CD4-positive, alpha-beta T cell treated with Interleukin-6 for 4 hours (primary cell): ENCODE measurements around the gene RBPJ.

Source experiments
- DNase-seq: peaks from one replicate; pipeline ENCODE4 v3.0.0-alpha.2; 2020; ENCODE audit warnings: mixed read lengths

Gene RBPJ

DNA sequence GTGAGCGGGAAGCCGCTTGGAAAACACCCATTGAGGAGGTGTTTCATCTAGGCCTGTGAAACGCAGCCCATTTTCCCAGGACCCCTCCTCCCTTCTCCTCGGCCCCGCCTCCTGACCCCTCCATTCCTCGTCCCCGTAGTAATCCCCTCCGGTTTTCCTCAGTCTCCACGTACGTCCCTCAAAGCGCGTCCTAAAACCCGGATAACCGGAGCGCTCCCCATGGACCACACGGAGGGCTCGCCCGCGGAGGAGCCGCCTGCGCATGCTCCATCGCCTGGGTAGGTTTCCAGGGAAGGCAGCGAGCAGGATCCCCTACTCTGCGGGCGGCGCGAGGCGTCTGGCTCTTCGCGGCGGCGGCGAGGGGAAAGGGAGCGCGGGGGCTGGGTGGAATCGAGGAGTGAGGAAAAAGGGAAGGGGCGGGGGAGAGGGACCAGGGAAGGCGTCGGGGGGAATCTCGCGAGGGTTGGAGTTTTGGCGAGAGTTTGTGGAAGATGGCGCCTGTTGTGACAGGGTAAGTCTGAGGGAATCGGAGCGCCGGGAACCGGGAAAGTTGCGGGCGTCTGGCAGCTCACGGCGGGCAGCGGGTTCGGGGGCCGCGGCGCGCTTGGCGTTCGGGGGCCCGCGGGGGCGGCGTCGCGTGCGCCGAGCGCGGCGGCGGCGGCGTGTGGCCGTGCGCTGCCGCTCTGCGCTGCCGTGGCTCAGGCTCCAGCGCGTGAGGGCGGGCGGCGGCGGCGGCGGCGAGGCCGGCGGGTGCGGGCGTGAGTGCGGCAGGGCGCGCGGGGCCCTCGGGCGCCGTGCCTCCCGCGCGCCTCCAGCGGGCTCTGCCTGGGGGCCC, at the start of gene RBPJ:
Gene RBPJ (plus strand): TSS at position 477 of the 835 bp plus-strand sequence. CDS start 15 bp downstream, at position 492.
- DNase-seq, result peak; percentile 84

DNA sequence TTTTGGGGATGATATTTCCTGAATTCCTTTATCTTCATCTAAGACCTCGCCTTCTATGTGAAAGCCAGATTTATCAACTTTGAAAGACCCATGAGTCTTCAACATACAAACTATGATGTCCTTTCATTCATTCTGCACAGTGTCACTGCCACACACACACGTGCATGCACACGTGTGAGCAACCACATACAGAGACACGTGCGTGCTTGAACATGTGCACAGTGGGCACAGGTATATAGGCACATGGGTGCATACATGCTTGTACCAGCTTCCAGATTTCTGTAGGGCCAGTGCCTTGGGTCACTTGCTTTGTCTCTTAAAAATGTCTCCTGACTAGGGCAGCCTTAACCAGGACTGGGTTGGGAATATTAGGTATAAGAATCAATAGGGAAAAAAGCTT, 49.1 kb upstream of the RBPJ start:
- no peak for DNase-seq

DNA sequence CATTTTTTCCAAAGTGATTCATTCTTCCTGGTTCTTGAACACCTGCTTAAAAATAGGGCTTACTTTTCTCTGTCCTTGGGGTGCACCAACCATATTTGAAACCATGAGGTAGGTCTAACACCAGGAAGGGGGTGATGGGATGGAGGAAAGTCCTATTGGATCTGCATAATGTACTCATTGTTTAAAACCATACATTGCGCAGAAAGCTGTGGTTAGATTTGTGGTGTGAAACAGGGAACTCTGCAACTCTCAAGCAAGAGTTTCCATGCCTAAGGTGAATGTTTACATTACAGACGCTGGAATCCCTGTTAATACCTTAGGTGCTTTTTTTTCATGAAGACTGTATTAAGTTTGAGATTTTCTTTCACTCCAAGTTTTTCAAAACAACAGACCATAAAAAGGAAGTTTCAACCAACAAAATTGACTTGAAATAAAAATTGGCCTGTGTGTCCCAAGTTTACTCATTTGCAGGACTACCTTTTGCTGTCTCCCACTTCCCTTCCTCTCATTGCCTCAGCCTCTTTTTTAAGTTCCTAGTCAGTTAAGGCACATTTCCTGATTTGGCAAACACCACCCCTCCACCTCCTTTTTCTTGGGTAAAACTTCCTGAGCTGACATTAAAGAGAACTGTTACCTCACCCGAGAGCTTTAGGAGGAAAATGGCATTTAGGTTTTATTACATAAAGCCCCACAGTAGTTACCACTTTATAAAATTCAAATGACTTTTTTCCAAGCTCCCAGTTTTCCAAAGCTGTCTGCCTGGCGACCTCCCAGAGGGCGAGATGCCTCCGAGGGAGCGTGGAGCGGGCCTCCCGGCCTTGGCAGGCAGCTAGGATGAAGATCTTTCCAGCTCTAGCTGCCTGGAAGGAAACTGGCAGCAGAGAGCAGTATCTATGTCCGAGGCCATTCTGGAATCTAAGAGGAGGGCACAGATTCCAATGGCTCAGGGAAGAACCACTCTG, 47.9 kb upstream of the RBPJ start:
- no peak for DNase-seq

DNA sequence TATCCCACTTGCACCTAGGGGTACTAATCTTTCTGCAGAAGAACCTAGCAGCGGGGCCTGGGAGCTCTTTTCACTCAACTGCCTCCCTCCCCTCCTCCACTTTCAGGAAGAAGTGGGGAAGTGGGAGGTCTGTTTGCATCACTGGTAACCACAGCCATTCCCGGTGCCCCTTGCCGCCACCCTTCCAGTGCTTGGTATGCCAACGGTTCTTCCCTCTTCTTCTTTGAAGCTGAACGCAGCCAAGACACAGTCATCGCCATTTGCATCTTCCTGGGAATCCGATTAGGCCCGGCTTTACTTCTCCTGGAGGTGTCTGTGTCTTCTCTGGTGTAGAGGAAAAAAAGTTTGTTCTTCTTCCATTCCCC, 47.2 kb upstream of the RBPJ start:
- no peak for DNase-seq

DNA sequence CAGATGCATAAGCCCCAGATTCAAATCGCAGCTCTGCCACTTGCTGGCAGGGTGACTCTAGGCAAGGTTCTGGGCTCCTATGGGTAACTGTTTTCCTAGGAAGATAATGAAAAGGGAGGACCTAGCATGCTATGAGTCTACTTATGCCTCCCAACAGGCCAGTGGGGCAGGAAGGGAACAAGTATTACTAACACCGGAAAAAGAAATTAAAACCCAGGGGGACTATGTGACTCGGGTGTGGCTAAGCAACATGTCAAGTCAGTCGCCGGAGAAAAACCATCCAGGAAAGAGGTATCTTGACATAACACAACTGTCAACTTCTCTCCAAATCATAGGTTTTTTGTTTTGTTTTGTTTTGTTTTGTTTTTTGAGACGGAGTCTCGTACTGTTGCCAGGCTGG, 45.5 kb upstream of the RBPJ start:
- no peak for DNase-seq

DNA sequence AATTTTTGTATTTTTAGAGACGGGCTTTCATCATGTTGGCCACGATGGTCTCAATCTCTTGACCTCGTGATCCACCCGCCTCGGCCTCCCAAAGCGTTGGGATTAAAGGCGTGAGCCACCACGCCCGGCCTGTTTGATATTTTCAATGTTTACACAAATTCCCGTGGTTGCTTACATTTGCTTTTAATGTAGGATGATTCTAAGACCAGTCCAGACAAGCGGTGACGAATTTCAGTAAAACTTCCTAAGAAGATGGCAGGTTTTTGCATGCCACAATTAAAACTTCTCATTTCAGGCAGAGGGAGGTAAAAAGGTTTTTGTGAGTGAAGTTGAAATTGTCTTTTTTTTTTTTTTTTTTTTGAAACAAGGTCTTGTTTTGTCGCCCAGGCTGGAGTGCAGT, 41.4 kb upstream of the RBPJ start:
- DNase-seq, result no peak

DNA sequence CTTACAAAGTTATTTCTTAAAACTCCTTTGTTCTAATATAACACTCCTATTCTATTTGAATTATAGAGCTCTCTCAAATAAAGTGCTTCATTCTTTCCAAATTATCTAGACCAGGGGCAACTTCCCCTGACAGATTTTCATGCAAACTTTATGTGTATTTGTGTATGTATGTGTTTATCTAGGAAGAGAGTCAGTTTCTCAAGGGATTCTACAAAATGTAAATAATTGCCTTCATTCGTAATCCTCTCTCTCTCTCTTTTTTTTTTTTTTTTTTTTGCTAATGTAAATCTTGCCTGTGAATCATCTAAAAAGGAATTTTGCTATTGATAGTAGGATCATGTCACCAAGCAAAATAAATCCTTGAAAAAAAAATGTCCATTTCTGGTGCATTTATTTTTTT, 38.9 kb upstream of the RBPJ start:
- no peak for DNase-seq

DNA sequence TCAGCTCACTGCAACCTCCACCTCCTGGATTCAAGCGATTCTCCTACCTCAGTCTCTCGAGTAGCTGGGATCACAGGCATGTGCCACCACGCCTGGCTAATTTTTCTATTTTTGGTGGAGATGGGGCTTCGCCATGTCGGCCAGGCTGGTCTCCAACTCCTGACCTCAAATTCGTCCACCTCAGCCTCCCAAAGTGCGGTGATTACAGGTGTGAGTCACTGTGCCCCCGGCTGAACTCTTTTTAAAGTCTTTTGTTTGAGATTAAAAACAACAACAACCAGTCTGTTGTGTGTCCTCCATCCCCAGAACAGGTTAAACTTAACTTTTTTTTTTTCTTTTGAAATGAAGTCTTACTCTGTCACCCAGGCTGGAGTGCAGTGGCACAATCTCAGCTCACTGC, 36.3 kb upstream of the RBPJ start:
- no peak for DNase-seq

DNA sequence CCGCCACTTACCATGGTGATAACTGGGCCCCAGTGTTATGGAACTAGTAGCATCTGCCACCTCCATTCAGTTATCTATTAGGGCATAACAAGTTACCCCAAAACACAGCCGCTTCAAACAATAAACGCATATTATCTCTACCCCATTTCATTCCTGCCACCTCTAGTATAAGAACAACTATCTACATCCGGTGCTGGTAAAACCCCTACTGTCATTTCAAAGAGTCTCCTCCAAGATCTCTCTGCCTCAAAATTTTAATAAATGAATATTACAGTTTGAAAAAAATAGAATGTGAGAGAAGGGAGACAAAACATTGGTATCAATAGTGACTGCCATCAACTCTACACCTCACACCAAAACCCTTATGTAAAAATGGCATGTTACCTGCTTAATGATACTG, 35.5 kb upstream of the RBPJ start:
- no peak for DNase-seq

DNA sequence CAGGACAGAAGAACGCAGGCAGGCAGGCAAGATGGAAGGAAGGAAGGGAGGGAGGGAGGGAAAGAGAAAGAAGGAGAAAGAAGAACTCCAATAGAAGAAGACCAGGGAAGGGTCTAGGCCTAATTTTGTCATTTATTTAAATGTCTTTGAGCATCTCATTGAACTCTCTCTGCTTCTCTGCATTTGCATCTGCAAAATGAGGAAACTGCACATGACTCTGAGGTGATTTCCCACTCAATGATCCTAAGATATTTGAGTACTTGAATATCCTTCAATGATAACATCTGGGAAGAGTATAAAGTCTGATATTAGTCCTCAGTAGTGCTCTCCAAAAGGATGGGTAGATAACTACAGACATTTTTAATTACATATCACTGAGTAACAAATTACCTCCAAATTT, 33.1 kb upstream of the RBPJ start:
- no peak for DNase-seq

DNA sequence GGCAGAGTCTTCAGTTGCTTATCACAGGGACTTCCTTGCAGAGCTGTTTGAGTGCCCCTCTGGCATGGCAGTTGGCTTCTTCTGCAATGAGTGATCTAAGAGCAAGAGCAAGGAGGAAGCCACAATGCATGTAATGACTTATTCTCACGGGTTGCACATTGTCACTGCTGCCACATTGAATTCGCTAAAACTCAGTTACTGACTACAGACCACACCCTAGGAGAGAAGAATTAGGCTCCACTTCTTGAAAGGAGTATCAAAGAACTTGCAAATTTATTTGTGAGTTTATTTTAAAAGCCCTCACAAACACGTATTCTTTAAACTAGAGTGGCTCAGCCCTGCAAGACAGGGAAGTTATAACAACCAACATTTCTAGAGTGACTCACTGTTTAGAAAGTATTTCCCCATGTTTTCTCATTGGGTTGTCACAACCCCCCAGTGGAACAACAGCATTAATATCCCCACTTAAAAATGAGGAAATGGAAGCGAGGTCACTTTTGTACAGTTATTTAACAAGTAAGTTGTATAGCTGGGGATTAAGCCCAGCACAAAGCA, 32.4 kb upstream of the RBPJ start:
- DNase-seq, result no peak

DNA sequence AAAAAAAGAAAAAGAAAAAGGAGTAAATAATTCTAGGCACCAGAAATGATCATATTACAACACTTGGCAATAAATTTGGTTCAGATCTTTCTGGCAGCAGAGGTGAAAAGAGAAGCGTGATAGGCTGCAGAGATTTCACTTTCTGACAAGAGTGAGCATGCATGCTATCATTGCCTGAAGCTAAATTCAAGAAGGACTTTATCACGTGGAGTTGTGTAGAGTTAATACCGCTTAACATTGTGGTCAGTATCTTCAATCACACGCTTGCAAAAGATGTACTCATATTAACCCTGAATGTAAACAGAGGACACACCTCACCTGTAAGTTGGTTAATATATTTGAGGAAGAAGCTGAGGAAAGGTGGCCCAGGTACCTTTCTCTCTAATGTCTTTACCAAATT, 31.4 kb upstream of the RBPJ start:
- DNase-seq, result no peak

DNA sequence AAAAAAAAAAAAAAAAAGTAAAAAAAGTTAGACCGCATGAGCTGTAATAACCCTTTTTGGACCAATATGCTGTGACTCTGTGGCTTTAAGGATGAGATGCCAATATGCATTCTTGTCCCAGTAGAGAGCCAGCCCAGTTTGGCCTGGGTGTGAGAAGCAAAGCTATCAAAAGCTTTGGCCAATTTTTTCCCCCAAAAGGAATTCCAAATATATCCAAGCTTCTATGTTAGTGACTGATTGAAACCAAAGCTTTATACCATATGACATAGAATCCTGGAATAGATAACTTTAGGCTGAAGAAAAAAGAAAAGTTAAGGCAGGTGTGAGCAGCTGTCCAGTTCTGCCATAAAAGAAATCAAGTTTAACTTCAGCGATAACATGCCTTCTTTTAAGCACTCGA, 30.5 kb upstream of the RBPJ start:
- DNase-seq, result no peak

DNA sequence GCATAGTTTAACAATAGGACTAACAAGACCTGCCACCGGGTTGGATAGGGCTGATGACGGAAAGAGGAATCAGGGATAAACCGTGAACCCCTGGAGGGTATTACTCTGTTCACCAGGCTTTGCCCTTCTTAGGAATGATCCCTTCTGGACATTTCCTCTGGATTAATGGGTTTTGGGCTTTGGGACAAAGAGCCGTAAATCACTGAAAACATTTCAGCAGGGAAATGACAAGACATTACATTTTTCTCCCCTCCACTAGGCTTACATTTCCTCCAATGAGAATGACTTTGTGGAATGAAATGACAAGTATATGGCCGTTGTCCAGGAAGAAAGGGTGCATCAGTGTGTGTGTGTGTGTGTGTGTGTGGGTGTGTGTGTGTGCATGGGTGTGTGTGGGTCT, 25.9 kb upstream of the RBPJ start:
- DNase-seq, result no peak

DNA sequence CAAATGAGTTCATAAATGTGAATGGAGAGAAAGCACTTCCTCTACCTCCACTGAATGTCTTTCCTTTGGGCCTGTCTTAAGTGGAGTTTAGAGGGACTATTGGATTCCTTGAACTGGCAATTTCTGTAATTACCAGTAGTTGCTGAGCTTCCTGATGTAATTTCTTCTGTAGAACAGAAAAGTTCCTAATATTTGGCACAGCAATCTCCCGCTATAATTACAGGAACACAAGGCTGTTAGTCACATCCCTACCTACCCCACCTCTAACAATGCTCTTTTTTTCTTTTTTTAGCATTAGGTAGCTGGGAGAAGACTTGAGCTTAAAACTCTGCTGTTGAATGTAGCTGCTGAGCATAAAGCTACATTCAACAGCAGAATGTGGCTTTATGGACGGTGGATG, 24.8 kb upstream of the RBPJ start:
- DNase-seq, result no peak

DNA sequence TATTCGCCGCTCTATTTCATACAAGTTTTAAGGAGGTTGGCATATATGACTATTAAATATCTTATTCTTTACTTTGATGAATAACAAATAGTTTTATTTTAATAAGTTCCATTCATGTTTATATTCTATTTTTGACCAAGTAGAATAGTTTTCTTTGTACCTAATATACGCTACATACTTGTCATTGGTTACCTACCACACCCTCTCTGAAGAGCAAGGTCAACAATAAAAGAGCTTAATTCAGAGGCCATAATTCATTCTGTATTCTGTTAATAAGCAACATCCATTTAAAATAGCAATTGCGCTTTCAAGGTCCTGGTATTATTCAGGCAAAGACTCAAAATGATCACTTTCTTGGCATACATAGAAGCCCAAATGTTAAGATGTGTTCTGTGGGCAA, 24.3 kb upstream of the RBPJ start:
- DNase-seq, result no peak

DNA sequence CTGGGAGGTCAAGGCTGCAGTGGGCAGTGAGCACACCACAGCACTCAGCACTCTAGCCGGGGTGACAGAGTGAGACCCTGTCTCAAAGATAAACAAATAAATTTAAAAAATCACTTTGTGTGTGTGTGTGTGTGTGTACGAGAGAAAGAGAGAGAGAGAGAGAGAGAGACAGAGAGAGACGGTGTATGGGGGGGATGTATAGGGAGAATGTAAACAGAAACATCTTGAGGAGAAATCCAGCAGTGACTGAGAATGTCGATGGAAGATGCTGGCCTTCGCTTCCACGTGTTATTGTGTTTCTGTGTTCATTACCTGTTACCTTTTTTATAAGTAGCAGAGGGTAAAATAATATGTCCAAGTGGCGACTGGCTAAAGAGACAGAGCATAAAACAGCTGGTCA, 23.6 kb upstream of the RBPJ start:
- DNase-seq, result no peak

DNA sequence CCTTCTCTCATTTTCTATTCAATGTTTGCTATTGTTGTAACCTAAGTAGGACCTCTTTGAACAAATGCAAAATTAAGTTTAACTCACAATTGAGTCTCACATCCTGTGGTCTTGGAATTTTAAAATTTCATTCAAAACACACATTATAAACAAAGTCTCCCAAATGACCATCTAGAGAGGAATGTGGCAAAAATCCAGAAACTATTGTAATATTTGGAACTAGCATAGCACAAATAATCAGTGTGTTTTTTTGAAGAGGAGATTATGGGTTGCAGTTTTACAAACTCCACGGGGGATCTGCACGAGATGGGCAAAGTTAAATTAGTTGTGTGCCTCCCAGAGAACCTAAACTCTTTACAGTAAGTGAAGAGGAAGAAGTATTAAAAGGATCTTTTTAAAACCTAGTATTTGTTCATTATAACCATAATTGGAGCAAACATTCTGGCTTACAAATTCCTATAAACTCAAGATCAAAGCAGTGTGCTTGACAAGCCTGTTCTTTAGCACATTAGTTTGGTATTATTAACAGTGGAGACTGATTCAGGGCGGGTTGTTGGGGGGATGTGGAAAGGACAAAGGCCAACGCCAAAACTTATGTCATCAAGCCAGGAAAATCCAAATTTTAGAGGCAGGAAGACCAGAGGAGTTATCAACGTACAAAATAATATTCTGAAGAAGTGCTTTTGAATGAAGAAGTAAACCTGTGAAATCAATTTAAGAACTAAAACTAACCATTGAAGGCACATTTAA, 22.4 kb upstream of the RBPJ start:
- DNase-seq, result no peak

DNA sequence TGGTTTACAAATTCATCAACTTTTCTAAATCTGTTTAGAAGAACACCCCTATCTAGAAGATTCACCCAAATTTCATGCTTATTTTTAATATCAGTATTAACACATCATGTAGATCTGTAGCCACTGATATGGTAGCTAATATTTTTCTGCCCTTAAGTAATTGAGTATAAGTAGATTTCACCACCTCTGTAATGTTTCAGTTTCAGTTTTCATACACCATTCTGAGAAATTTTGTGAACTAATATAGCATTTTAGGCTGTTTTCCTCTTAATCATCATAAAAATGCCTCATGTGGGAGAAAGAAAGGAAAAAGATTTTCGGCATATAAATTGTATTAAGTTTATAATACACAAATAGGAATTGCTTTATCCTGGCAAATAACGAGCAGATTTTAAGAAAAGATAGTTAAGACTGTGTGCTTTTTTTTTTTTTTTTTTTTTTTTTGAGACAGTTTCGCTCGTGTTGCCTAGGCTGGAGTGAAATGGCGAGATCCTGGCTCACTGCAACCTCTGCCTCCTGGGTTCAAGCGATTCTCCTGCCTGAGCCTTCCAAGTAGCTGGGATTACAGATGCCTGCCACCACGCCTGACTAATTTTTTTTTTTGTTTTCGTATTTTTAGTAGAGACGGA, 21.4 kb upstream of the RBPJ start:
- no peak for DNase-seq

DNA sequence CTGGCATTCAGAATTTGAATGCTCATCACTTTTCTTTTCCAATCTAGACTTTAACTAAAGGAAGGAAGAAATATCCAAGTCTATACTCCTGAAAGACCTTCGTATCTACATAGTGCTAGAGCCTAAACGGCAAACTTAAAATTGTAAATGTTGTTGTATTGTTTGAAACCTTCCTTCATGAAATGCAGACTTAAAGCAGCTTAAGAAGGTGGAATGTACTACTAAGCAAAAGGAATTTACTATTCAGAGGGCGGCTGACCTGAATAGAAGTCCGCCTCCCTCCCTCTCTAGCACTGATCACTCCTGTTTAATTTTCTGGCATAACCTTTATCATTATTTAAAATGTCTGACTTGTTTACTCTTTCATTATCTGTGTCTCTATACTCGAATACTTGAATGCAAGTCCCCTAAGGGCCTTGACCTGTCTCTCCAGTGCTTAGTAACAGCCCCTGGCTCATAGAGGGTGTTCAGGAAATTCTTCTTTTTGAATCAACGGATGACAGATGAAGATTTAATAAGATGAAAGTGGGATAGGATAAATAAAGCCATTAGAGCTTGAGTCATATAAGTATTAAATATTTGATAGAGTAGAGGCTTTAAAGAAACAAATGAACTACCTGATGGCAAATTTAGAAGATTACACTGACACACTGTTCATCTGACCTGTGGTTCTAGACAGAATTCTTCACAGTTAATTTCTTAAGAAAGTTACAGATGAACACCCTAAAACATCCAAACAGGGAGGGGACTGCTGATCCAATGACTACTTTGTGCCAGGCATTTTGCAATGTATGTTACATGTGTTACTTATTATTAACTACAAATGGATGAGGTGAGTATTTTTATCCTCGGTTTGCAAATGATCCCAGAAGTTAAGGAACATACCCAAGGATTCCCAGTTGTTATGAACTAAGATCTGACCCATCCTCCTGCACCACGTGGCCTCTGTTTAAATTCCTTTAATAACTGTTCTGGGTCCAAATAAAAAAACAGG, 20.2 kb upstream of the RBPJ start:
- DNase-seq, result no peak
